Cardiac fibroblast (primary cell): Measurements from ENCODE around the gene AGPAT2.

ENCODE experiments used
- DNase-seq, 2 donors: peaks; one replicate each; pipeline versions ENCODE4 v3.0.0 to v3.0.0-alpha.2; 2010; ENCODE audit warnings: low read depth in 2 of 2
- H3K4me3 ChIP-seq, 2 donors: replicated peaks in 1 of 2; 1 replicate in 1 of 2; 2 replicates in 1 of 2; pipeline ENCODE4 v1.5.1; 2011; ENCODE audit warnings: low read depth in 2 of 2, low read length in 2 of 2, mild to moderate bottlenecking in 2 of 2, moderate library complexity in 1 of 2
- TF ChIP-seq, protein P1 (sequence below): IDR thresholded peaks from one replicate; pipeline ENCODE4 v1.5.1; 2011; ENCODE audit warnings: low read depth, mild to moderate bottlenecking, low read length, inconsistent platforms

AGPAT2 gene

DNA sequence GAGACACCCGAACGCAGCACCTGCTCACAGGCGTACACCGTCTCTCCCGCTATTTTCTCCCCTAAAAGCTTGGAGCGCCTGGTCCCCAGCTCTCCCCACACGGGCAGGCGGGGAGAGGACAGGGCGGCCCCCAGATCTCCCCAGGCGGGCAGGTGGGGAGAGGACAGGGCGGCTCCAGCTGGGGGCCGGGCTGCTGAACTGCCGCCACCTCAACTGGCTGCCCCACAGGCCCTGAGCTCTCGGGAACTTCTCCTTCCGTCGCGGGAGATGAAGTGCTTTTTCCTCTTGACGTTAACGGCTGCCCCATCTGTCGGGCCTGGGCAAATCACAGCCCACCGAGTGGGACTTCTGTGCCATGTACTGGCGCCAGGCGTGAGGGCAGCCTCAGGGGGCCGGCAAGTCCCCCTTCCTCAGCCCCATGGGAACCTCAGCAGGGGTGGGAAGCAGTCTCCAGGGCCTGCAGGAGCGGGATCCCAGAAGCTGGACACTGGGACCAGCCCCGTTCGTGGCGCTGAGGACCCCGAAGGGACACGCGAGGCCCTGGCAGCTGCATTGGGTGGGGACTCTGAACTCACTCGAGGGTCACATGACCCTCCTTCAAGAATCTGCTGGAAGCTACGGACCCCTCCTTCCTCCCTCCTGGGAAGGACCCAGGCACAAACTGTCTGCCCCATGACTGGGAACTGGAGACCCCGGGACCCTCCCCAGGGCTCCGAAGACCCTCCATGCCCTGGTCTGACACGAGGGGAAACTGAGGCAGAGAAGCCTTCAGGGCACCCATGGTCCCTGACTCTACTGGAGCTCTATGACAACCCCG, 30.3 kb downstream of the AGPAT2 start:
- TF ChIP-seq, protein P1, sequence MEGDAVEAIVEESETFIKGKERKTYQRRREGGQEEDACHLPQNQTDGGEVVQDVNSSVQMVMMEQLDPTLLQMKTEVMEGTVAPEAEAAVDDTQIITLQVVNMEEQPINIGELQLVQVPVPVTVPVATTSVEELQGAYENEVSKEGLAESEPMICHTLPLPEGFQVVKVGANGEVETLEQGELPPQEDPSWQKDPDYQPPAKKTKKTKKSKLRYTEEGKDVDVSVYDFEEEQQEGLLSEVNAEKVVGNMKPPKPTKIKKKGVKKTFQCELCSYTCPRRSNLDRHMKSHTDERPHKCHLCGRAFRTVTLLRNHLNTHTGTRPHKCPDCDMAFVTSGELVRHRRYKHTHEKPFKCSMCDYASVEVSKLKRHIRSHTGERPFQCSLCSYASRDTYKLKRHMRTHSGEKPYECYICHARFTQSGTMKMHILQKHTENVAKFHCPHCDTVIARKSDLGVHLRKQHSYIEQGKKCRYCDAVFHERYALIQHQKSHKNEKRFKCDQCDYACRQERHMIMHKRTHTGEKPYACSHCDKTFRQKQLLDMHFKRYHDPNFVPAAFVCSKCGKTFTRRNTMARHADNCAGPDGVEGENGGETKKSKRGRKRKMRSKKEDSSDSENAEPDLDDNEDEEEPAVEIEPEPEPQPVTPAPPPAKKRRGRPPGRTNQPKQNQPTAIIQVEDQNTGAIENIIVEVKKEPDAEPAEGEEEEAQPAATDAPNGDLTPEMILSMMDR = no peak
- no peak for DNase-seq
- H3K4me3 ChIP-seq = no peak overlapping the region

DNA sequence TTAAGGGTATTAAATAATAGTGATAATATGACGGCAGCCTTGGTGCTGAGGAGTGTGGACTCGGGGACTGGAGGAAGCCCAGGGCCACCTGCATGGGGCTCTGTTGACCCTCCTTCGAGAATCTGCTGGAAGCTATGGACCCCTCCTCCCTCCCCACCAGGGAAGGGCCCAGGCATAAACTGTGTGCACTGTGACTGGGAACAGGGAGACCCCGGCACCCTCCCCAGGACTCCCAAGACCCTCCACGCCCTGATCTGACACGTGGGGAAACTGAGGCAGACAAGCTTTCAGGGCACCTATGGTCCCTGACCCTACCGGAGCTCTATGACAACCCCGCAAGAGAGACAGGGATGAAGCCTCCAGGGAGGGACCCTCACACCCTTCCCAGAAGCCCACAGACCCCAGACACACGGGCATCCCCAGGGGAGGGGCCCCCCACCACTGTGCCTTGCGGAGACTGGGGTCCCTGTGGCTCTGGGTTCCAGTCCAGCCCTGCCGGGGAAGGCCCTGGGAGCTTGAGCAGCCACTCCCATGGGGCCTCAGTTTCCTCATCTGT, 31.0 kb downstream of the AGPAT2 start:
- no peak overlapping the region for H3K4me3 ChIP-seq
- TF ChIP-seq, protein P1 = no peak
- no peak for DNase-seq

DNA sequence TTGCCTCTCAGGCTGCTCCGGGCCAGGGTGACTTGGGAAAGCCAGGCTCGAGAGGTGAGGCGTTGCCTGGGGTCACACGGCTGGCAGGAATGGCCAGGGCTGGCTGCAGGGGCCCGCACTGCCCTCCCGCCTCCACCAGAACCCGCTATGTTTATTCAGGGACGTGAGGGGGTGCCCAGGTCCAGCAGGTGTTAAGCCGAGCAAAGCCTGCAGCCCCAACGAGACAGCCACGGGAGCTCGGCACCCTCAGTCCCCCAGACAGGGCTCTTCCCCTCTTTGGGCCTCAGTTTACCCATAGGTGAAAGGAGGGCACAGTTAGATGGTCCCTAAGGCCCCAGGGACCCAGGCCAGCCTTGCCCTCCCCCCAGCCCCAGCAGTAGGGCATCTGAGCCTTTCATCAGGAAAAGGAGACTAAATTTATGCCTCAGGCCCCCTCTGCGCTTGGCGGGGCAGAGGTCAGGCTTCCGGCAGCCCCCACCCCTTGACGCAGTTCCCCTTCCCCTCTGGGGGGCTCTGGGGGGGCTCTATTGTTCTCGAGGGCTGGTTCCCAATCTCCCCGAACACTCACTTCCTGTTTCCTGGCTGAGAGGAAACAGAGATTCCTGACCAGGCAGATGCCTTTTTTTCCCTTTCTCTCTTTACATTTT, 31.6 kb downstream of the AGPAT2 start:
- no peak overlapping the region for H3K4me3 ChIP-seq
- DNase-seq = peak; percentile 26 to 75
- TF ChIP-seq, protein P1 = no peak

DNA sequence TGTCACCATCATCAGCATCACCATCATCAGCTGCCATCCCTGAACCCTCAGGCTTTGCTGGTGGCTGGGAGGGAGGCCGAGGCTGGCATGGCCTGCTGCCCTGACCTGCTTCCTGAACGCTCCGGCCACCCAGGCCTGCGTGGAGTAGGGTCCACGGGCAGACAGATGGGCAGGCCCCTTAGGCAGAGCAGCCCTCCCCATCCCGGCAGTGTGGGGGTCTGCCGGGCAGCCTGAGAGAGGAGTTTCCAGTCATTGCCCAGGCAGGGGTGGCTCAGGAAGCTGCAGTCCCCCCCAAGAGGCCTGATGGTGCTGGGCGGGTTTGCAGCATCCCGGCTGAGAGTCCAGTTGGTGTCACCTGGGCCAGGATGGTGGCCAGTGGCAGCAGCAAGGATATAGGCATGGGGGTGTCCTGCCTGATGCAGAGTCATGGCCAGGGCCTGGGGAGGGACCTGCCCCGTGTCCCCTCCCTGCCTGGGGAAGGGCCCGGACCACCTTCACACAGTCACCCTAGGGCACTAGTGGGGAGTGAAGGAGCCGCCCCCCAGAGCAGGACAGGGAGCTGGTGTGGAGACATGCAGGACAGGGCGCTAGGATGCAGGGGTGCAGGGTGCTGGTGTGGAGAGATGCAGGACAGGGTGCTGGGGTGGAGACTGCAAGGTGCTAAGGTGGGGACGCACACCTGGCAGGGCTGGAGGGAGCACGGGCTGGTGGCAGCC, 32.3 kb downstream of the AGPAT2 start:
- no peak for DNase-seq
- TF ChIP-seq, protein P1 = no peak

DNA sequence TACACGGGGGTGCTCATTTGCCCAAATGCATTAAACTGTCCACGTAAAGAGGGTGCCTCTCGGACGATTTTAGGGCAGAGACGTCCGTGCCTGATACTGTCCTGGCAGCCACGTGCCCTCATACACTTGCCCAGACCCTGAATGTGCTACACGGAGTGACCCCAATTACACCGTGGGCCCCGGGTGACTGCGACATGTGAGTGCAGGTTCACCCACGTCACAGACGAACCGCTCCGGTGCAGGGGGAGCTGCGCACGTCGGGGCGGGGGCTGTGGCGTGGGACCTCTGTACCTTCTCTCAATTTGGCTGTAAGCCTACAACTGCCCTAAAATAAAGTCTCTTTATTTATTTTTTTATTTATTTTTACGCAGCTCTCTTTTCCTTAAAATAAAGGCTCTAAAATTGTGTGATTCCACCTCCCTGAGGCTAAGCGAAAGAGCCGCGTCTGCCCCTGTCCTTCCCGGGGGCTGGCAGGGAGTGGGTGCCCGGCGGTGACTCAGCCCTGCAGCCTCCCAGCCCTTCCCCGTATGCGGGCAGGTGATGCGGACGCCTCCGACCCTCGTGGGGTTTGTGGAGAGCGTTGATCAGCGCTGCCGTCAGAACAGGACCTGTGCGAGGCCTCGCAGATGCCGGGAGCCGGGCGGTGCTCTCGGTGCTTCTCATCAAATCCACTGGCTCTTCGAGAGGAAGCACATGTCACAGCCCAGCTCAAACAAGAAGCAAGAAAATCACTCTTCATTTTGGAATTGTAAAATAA, 33.8 kb downstream of the AGPAT2 start:
- no peak for DNase-seq
- no peak overlapping the region for H3K4me3 ChIP-seq
- TF ChIP-seq, protein P1 = no peak

More for the DNA sequence above, 32.3 kb downstream of the AGPAT2 start:
- H3K4me3 ChIP-seq = no peak overlapping the region

DNA sequence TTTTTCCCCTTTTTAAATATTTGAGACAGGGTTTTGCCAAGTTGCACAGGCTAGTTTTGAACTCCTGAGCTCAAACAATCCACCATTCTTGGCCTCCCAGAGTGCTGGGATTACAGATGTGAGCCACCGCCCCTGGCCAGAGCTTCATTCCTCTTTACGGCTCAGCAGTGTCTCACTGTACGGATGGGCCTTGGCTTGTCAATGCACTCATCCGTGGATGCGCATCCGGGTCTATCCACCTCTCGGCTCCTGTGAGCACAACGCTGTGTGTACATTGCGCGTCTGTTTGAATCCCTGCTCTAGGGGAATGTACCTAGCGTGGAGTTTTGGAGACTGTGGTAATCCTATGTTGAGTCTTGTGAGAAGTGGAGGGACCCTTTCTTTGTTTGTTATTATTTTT, 35.4 kb downstream of the AGPAT2 start:
- TF ChIP-seq, protein P1 = no peak
- DNase-seq = no peak
- no peak overlapping the region for H3K4me3 ChIP-seq
